GM21515 (cell line): ENCODE data around the gene ZNF273.
A peak's percentile ranks its signal among the peaks of the same experiment; 100 is the strongest.
"Not testable (repeated sequence)": the region's sequence is repeated elsewhere in the genome, so short reads cannot be mapped to it uniquely, and the experiment has no call there.

Experiments used
- ATAC-seq: cut with Tn5 transposase; IDR thresholded peaks from one replicate; pipeline ENCODE4 v1.9.1; 2021; ENCODE audit not compliant: unreplicated experiment

ZNF273 gene

GRCh38 chr7:64902806-64903721 lies at the start of gene ZNF273:
Gene ZNF273, plus strand, starts transcription at chr7:64903273. Its CDS starts 45 bp downstream, at chr7:64903318.
- peak; percentile 99 for ATAC-seq

- ATAC-seq: no peak
Measured at GRCh38 chr7:64853679-64854078, 49.4 kb upstream of the ZNF273 start.

- ATAC-seq: no peak
Measured at GRCh38 chr7:64854969-64855368, 48.1 kb upstream of the ZNF273 start.

GRCh38 chr7:64863021-64863420 lies 40.1 kb upstream of the ZNF273 start:
- ATAC-seq: no peak

GRCh38 chr7:64863530-64863929 lies 39.5 kb upstream of the ZNF273 start:
- not testable (repeated sequence) for ATAC-seq

GRCh38 chr7:64863969-64864368 lies 39.1 kb upstream of the ZNF273 start:
- no peak for ATAC-seq

- ATAC-seq: no peak
Measured at GRCh38 chr7:64867863-64868440, 35.1 kb upstream of the ZNF273 start.

- no peak for ATAC-seq
Measured at GRCh38 chr7:64868499-64868898, 34.6 kb upstream of the ZNF273 start.

GRCh38 chr7:64869121-64869725 lies 33.9 kb upstream of the ZNF273 start:
- no peak for ATAC-seq

- ATAC-seq: no peak
Measured at GRCh38 chr7:64869912-64870562, 33.0 kb upstream of the ZNF273 start.

GRCh38 chr7:64870656-64871055 lies 32.4 kb upstream of the ZNF273 start:
- ATAC-seq: no peak

GRCh38 chr7:64871761-64872160 lies 31.3 kb upstream of the ZNF273 start:
- ATAC-seq: no peak

GRCh38 chr7:64872351-64873154 lies 30.5 kb upstream of the ZNF273 start:
- no peak for ATAC-seq

- no peak for ATAC-seq
Measured at GRCh38 chr7:64873155-64873500, 29.9 kb upstream of the ZNF273 start.

GRCh38 chr7:64873517-64873916 lies 29.6 kb upstream of the ZNF273 start:
- no peak for ATAC-seq

GRCh38 chr7:64874114-64874513 lies 29.0 kb upstream of the ZNF273 start:
- no peak for ATAC-seq

GRCh38 chr7:64874562-64875250 lies 28.4 kb upstream of the ZNF273 start:
- ATAC-seq: no peak

- no peak for ATAC-seq
Measured at GRCh38 chr7:64875258-64875657, 27.8 kb upstream of the ZNF273 start.

- ATAC-seq: no peak
Measured at GRCh38 chr7:64875658-64876406, 27.2 kb upstream of the ZNF273 start.
